GM12878 (cell line): ENCODE measurements around the gene LKAAEAR1. TPM values are rescaled to one million over a fixed set of nuclear protein-coding genes. Genes with fewer than 3 reads are reported as not detected.

Experiments
- ASH2L ChIP-seq: fragments of 300-600, 200-600 bp; sonication (generic); IDR thresholded peaks from 2 replicates; pipeline ENCODE4 v1.6.1; 2017; ENCODE audit warnings: low read depth, mild to moderate bottlenecking, borderline replicate concordance
- ATF7 ChIP-seq: fragments of 450-650 bp; IDR thresholded peaks from 2 replicates; pipeline ENCODE4 v1.6.1; 2016; ENCODE audit warnings: low read depth, mild to moderate bottlenecking
- BACH1 ChIP-seq: fragments of 450-650 bp; IDR thresholded peaks from 2 replicates; pipeline ENCODE4 v1.6.1; 2017; ENCODE audit warnings: mild to moderate bottlenecking, borderline replicate concordance
- CEBPB ChIP-seq, 2 experiments: fragments of 150-350 bp in 1 of 2; IDR thresholded peaks; 2 replicates each; pipeline ENCODE4 v1.6.1; 2012 to 2014; ENCODE audit warnings: low read depth in 2 of 2, low read length in 2 of 2, borderline replicate concordance in 1 of 2, inconsistent platforms in 1 of 2
- ELK1 ChIP-seq: IDR thresholded peaks from 2 replicates; pipeline ENCODE4 v1.6.1; 2012; ENCODE audit warnings: low read depth, low read length, improper control_type of control experiment
- EP300 ChIP-seq, 2 experiments: fragments of 150-350 bp in 1 of 2; IDR thresholded peaks; 2 replicates each; pipeline ENCODE4 v1.6.1; 2011 to 2012; ENCODE audit warnings: low read depth in 2 of 2, low read length in 2 of 2, borderline replicate concordance in 1 of 2, improper control_type of control experiment in 1 of 2, inconsistent platforms in 1 of 2; ENCODE audit not compliant: control insufficient read depth in 1 of 2
- ESRRA ChIP-seq: IDR thresholded peaks from 2 replicates; pipeline ENCODE4 v1.6.1; 2012; ENCODE audit warnings: mild to moderate bottlenecking, low read length, improper control_type of control experiment
- FOS ChIP-seq: IDR thresholded peaks from 3 replicates; pipeline ENCODE4 v1.6.1; 2011; ENCODE audit warnings: borderline replicate concordance; ENCODE audit not compliant: insufficient read length; ENCODE audit errors: extremely low read depth
- FOXM1 ChIP-seq: IDR thresholded peaks from 2 replicates; pipeline ENCODE4 v1.6.1; 2012; ENCODE audit warnings: low read depth, mild to moderate bottlenecking, inconsistent platforms, low read length, moderate library complexity
- HCFC1 ChIP-seq: fragments of 150-350 bp; IDR thresholded peaks from 2 replicates; pipeline ENCODE4 v1.6.1; 2014; ENCODE audit warnings: low read length
- HDAC6 ChIP-seq: fragments of 200-600 bp; sonication (generic); IDR thresholded peaks from one replicate; pipeline ENCODE4 v1.8.0; 2017; ENCODE audit warnings: antibody characterized with exemption; ENCODE audit not compliant: unreplicated experiment
- NBN ChIP-seq: fragments of 450-650 bp; IDR thresholded peaks from 2 replicates; pipeline ENCODE4 v1.6.1; 2016
- NRF1 ChIP-seq: conservative IDR thresholded peaks from 2 replicates; pipeline ENCODE4 v1.6.1; 2011; ENCODE audit warnings: mild to moderate bottlenecking, low read depth, low read length, improper control_type of control experiment
- POLR2AphosphoS5 ChIP-seq: IDR thresholded peaks from 2 replicates; pipeline ENCODE4 v1.6.1; 2011; ENCODE audit warnings: mild to moderate bottlenecking, low read length, inconsistent platforms
- RFX5 ChIP-seq: IDR thresholded peaks from 2 replicates; pipeline ENCODE4 v1.6.1; 2011; ENCODE audit warnings: low read depth, low read length, improper control_type of control experiment
- SMAD5 ChIP-seq: IDR thresholded peaks from 2 replicates; pipeline ENCODE4 v1.6.1; 2016; ENCODE audit warnings: antibody characterized with exemption, low read depth
- ZZZ3 ChIP-seq: IDR thresholded peaks from 2 replicates; pipeline ENCODE4 v1.6.1; 2011; ENCODE audit warnings: low read depth; ENCODE audit not compliant: control insufficient read depth, insufficient read length
- polyA plus RNA-seq, 11 experiments: library from polyadenylated mRNA; depleted of rRNA in 4 of 11; unstranded in 6 of 11; stranded (reverse) in 5 of 11; fragments of >200 nt; fragmentation: Nextera tagmentation in 4 of 11; fragmentation: Illumina TruSeq in 1 of 11; extraction: Ambion mirVana in 4 of 11; extraction: Trizol in 1 of 11; gene quantifications; 1 replicate in 1 of 11; 2 replicates in 10 of 11; pipeline versions ENCODE4 v1.2.1 to v1.2.3, GENCODE V29; 2011 to 2016; ENCODE audit warnings: inconsistent platforms in 2 of 11, missing spikeins in 2 of 11, low read depth in 1 of 11
- total RNA-seq, 4 experiments: library from RNA; depleted of rRNA in 3 of 4; stranded (reverse); fragments of >200 nt in 3 of 4; fragmentation: Illumina TruSeq in 1 of 4; extraction: Trizol in 1 of 4; gene quantifications; 2 replicates each; pipeline versions ENCODE4 v1.2.1 to v1.2.3, GENCODE V29; 2013 to 2021
- TF ChIP-seq, protein P1 (sequence below): IDR thresholded peaks from 2 replicates; pipeline ENCODE4 v1.6.1; 2012; ENCODE audit warnings: improper control_type of control experiment, low read depth, low read length; ENCODE audit not compliant: insufficient replicate concordance
- TF ChIP-seq, protein P2 (sequence below): fragments of 450-650 bp; IDR thresholded peaks from 2 replicates; pipeline ENCODE4 v1.6.1; 2018; ENCODE audit warnings: borderline replicate concordance, mild to moderate bottlenecking; ENCODE audit not compliant: partially characterized antibody

The LKAAEAR1 gene
- total and polyA plus RNA-seq, 10 of the 15 experiments (the other 5 are each of a cell fraction or from before 2014, with no cell fraction given) = not detected

DNA sequence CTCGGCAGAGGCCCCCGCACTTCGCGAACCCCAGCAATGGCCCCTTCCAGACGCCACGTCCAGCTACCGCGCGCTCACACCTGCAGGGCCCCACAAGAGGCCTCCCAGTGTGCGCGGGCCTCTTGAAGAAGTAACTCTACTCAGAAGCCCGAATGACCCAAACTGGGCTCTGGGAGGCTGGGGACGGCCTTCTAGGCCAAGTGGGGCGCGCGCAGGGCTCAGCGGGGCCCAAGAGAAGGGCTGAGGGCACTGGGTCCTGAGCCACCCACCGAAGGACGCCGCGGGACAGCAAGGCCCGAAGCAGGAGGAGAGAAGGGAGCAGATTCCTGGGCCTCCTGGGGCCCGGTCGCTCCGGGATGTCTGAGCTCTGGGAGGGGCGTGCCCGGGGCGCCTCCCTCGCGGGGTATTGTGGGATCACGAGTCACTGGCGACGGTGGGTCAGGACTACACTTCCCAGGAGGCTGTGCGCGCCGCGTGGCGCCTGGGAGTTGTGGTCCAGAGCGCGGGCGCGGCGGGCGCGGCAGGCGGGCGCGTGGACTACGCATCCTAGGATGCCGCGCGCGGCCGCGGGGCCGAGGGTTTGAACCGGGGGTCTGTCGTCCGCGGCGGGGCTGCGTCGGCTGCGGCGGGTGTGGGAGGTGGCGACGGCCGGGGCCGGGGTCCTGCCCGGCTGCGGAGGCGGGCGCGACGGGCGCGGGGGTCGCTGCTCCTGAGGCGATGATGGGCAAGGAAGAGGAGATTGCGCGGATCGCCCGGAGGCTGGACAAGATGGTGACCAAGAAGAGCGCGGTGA, 21.4 kb downstream of the LKAAEAR1 start, which contains the start of gene TCEA2 (continued):
- TF ChIP-seq BACH1 = no peak
- no peak for TF ChIP-seq ZZZ3
- no peak for TF ChIP-seq NRF1
- no peak for TF ChIP-seq HDAC6
- TF ChIP-seq, protein P1, sequence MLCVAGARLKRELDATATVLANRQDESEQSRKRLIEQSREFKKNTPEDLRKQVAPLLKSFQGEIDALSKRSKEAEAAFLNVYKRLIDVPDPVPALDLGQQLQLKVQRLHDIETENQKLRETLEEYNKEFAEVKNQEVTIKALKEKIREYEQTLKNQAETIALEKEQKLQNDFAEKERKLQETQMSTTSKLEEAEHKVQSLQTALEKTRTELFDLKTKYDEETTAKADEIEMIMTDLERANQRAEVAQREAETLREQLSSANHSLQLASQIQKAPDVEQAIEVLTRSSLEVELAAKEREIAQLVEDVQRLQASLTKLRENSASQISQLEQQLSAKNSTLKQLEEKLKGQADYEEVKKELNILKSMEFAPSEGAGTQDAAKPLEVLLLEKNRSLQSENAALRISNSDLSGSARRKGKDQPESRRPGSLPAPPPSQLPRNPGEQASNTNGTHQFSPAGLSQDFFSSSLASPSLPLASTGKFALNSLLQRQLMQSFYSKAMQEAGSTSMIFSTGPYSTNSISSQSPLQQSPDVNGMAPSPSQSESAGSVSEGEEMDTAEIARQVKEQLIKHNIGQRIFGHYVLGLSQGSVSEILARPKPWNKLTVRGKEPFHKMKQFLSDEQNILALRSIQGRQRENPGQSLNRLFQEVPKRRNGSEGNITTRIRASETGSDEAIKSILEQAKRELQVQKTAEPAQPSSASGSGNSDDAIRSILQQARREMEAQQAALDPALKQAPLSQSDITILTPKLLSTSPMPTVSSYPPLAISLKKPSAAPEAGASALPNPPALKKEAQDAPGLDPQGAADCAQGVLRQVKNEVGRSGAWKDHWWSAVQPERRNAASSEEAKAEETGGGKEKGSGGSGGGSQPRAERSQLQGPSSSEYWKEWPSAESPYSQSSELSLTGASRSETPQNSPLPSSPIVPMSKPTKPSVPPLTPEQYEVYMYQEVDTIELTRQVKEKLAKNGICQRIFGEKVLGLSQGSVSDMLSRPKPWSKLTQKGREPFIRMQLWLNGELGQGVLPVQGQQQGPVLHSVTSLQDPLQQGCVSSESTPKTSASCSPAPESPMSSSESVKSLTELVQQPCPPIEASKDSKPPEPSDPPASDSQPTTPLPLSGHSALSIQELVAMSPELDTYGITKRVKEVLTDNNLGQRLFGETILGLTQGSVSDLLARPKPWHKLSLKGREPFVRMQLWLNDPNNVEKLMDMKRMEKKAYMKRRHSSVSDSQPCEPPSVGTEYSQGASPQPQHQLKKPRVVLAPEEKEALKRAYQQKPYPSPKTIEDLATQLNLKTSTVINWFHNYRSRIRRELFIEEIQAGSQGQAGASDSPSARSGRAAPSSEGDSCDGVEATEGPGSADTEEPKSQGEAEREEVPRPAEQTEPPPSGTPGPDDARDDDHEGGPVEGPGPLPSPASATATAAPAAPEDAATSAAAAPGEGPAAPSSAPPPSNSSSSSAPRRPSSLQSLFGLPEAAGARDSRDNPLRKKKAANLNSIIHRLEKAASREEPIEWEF = no peak
- TF ChIP-seq ELK1 = no peak; the same call in 1 of the 2 replicates
- no peak for TF ChIP-seq NBN
- no peak for TF ChIP-seq CEBPB (IDR thresholded peaks at IDR 0.05; ENCODE audit: borderline replicate concordance in 1 of 2, low read depth in 2 of 2, low read length in 2 of 2)
- no peak for TF ChIP-seq ATF7
- peak; percentile 100 for TF ChIP-seq HCFC1
- no peak for TF ChIP-seq SMAD5
- peak; percentile 44; the same call in 1 of the 2 replicates for TF ChIP-seq POLR2AphosphoS5
- TF ChIP-seq ASH2L = no peak
- TF ChIP-seq RFX5 = no peak
- TF ChIP-seq, protein P2, sequence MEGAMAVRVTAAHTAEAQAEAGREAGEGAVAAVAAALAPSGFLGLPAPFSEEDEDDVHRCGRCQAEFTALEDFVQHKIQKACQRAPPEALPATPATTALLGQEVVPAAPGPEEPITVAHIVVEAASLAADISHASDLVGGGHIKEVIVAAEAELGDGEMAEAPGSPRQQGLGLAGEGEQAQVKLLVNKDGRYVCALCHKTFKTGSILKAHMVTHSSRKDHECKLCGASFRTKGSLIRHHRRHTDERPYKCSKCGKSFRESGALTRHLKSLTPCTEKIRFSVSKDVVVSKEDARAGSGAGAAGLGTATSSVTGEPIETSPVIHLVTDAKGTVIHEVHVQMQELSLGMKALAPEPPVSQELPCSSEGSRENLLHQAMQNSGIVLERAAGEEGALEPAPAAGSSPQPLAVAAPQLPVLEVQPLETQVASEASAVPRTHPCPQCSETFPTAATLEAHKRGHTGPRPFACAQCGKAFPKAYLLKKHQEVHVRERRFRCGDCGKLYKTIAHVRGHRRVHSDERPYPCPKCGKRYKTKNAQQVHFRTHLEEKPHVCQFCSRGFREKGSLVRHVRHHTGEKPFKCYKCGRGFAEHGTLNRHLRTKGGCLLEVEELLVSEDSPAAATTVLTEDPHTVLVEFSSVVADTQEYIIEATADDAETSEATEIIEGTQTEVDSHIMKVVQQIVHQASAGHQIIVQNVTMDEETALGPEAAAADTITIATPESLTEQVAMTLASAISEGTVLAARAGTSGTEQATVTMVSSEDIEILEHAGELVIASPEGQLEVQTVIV = no peak
- TF ChIP-seq FOXM1 = no peak
- TF ChIP-seq EP300 (IDR thresholded peaks at IDR 0.05; ENCODE audit: borderline replicate concordance in 1 of 2, control insufficient read depth in 1 of 2, low read depth in 2 of 2, low read length in 2 of 2) = no peak
- TF ChIP-seq ESRRA = no peak; the same call in 1 of the 2 replicates
- TF ChIP-seq FOS = no peak
